Tibial artery (tissue), 4 donors: ENCODE results near the gene ANKRD34A.

ENCODE experiments used
- DNase-seq, 2 donors: peaks; one replicate each; pipeline ENCODE4 v3.0.0-alpha.2; 2019
- H3K27ac ChIP-seq, 2 donors: fragments of 200-600 bp; sonication (generic) in 1 of 2; 1 replicate in 1 of 2; 2 replicates in 1 of 2; pipeline ENCODE4 v1.5.1; 2018 to 2019; ENCODE audit warnings: mild to moderate bottlenecking in 1 of 2
- H3K27me3 ChIP-seq, 2 donors: fragments of 200-600 bp; sonication (generic) in 1 of 2; one replicate each; pipeline versions ENCODE4 v1.5.1 to v1.6.0; 2016 to 2019
- H3K36me3 ChIP-seq, 3 donors: fragments of 200-600 bp; sonication (generic) in 2 of 3; one replicate each; pipeline ENCODE4 v1.5.1; 2016 to 2019; ENCODE audit warnings: mild to moderate bottlenecking in 2 of 3
- H3K4me1 ChIP-seq, 4 donors: fragments of 200-600 bp; sonication (generic) in 2 of 4; 1 replicate in 3 of 4; 2 replicates in 1 of 4; pipeline ENCODE4 v1.5.1; 2016 to 2019
- H3K4me3 ChIP-seq, 2 donors: fragments of 200-600 bp; sonication (generic) in 1 of 2; 1 replicate in 1 of 2; 2 replicates in 1 of 2; pipeline ENCODE4 v1.5.1; 2018 to 2019; ENCODE audit warnings: mild to moderate bottlenecking in 2 of 2
- H3K9me3 ChIP-seq, 3 donors: fragments of 200-600 bp; sonication (generic) in 1 of 3; one replicate each; pipeline ENCODE4 v1.5.1; 2016 to 2019
- CTCF ChIP-seq, 2 experiments: fragments of 200-600 bp in 1 of 2; fragments of 450-650 bp in 1 of 2; IDR thresholded peaks; one replicate each; pipeline ENCODE4 v1.5.1; 2017 to 2019; ENCODE audit warnings: antibody characterized with exemption in 2 of 2, mild to moderate bottlenecking in 1 of 2, moderate library complexity in 1 of 2
- intact Hi-C: fragments of 100-400 bp; cut with DNase I; formaldehyde crosslinking; loops from one replicate; pipeline ENCODE4 v1.15.0; 2023; ENCODE audit warnings: low total_unique reads

ANKRD34A gene

GRCh38 chr1:145978471-145978853 is 14.1 kb upstream of the ANKRD34A start:
- Histone ChIP-seq H3K27ac (peak overlapping the region; percentile 85 to 90), H3K9me3 (no peaks in the 10 kb centered on the region), H3K36me3 (peaks cover 0 to 7% (median 0%) of the 10 kb centered on the region in 3 donors), H3K4me1 (peaks cover 0 to 64% (median 55%) of the 10 kb centered on the region in 4 donors), H3K4me3 (no peak overlapping the region), H3K27me3 (no peaks in the 10 kb centered on the region)
- no peak for TF ChIP-seq CTCF (IDR thresholded peaks at IDR 0.05)
- no peak for DNase-seq
- intact Hi-C loops = no loop called here

DNA sequence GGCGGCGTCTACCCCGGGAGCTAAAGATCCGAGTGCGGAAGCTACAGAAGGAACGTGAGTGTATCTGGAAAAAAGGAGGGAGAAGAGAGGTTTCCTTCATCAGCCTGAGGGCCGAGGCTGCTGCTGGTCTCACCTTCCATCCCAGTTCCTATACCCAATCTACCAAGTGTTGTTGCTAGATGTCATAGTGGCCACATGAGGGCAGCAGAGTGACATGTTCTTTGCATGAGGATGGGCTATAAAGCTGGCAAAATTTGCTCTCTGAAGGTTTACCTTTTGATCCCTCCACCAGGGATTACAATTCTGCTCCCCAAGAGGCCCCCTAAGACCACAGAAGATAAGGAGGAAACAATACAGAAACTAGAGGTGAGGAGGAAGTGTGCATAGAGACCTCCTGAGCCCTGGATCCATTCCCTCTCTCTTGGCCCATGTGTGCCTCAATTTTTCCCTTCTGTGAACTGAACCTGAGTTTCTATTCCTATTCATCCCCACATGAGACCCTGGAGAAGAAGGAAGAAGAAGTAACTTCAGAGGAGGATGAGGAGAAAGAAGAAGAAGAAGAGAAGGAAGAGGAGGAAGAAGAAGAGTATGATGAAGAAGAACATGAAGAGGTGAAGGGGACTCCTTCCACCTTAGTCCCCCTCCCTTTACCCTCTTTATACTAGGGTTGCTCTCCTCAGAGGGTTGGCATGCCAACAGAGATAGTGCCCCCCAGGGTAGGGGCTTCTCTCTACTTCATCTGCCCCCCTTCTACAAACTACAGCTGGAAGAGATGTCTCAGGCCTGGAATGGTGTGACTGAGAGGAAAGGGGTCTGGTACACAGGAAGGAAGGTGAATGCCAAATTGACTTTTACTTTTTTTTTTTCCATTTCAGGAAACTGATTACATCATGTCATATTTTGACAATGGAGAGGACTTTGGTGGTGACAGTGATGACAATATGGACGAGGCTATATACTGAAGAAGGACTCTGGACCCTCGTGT is 13.4 kb upstream of the ANKRD34A start:
- Histone ChIP-seq H3K4me3 (no peak overlapping the region), H3K4me1 (peaks cover 0 to 57% (median 50%) of the 10 kb centered on the region in 4 donors), H3K27ac (peak overlapping the region; percentile 85 to 90), H3K9me3 (no peaks in the 10 kb centered on the region), H3K36me3 (peaks cover 0 to 7% (median 0%) of the 10 kb centered on the region in 3 donors), H3K27me3 (no peaks in the 10 kb centered on the region)
- TF ChIP-seq CTCF (IDR thresholded peaks at IDR 0.05) = peak; percentile 85 to 96
- peak; percentile 85 to 86 for DNase-seq
- intact Hi-C loops = loop anchor here (2.0 kb wide), 1 partner anchor 31 kb away; no protein-coding TSS in a partner anchor

DNA sequence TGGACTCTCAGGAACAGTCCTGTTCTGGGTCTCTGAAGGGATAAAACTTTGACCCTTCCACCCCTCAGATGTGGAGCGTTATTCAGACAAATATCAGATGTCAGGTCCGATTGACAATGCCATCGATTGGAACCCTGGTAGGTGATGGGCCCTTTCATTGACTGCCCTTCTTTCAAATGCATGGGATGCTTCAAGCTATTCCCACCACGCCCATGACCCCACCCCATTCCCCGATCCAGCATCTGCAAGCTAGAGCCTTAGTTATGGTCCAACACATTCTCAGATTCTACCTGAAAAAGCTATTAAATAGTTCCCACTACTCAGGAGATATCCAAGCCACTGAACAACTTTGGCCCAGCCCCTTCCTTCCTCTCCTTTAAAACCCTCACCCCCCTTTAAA is 12.6 kb upstream of the ANKRD34A start:
- Histone ChIP-seq H3K27ac (peak overlapping the region; percentile 85 to 90), H3K27me3 (no peaks in the 10 kb centered on the region), H3K36me3 (peaks cover 0 to 7% (median 0%) of the 10 kb centered on the region in 3 donors), H3K9me3 (no peaks in the 10 kb centered on the region), H3K4me3 (no peak overlapping the region), H3K4me1 (peaks cover 0 to 50% (median 43%) of the 10 kb centered on the region in 4 donors)
- peak in 1 of 2 donors; percentile 48 for DNase-seq
- no peak for TF ChIP-seq CTCF (IDR thresholded peaks at IDR 0.05)
- intact Hi-C loops = loop anchor here (2.0 kb wide), 1 partner anchor 32 kb away; no protein-coding TSS in a partner anchor

- no peak overlapping the region for H3K4me3 ChIP-seq
- H3K36me3 ChIP-seq = peaks cover 0 to 7% (median 0%) of the 10 kb centered on the region in 3 donors
- no peak overlapping the region for H3K27ac ChIP-seq
- DNase-seq = peak in 1 of 2 donors; percentile 24
- no peaks in the 10 kb centered on the region for H3K9me3 ChIP-seq
- no peaks in the 10 kb centered on the region for H3K27me3 ChIP-seq
- TF ChIP-seq CTCF (IDR thresholded peaks at IDR 0.05) = no peak
- intact Hi-C loops = no loop called here
- H3K4me1 ChIP-seq = peaks cover 0 to 32% (median 28%) of the 10 kb centered on the region in 4 donors
Measured at GRCh38 chr1:145975216-145975615, 10.8 kb upstream of the ANKRD34A start.

DNA sequence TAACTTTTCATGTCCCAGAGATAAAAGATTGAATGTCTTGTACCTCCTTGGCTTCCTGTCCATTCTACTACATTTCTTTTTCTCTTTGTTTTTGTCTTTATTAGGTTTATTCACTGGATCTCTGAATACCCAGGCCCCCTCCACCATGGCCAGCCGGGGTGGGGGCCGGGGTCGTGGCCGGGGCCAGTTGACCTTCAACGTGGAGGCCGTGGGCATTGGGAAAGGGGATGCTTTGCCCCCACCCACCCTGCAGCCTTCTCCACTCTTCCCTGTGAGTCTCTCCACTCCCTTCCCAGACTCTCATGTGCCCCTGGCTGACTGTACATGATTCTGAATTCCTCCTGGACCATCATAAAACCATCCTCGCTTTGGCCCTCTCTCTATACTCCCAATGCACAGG is 10.3 kb upstream of the ANKRD34A start:
- intact Hi-C loops = no loop called here
- H3K4me3 ChIP-seq = no peak overlapping the region
- H3K9me3 ChIP-seq = no peaks in the 10 kb centered on the region
- peak in 1 of 2 donors; percentile 60 for DNase-seq
- TF ChIP-seq CTCF (IDR thresholded peaks at IDR 0.05) = no peak
- no peaks in the 10 kb centered on the region for H3K27me3 ChIP-seq
- H3K27ac ChIP-seq = no peak overlapping the region
- peaks cover 0 to 7% (median 0%) of the 10 kb centered on the region in 3 donors for H3K36me3 ChIP-seq
- H3K4me1 ChIP-seq = peaks cover 0 to 27% (median 24%) of the 10 kb centered on the region in 4 donors
